Measurements from ENCODE around the gene ELOB. TPM values are rescaled to one million over a fixed set of nuclear protein-coding genes. Genes with fewer than 3 reads are reported as not detected.

The ELOB gene
- total and polyA plus RNA-seq, 10 of the 15 experiments (the other 5 are each of a cell fraction or from before 2014, with no cell fraction given) = 86.9 to 823 (median 263) TPM

- SMC1A ChIA-PET (ENCODE audit: uncharacterized antibody, unreplicated experiment) = no interaction called here
- no peak for ATAC-seq
- CTCF ChIA-PET = no interaction called here
- POLR2A ChIA-PET = no interaction called here
- RAD21 ChIA-PET (ENCODE audit: unreplicated experiment) = no interaction called here
- Histone ChIP-seq H3K9me3 (replicated peaks; ENCODE audit: control insufficient read depth, insufficient read depth, low read length) (peaks cover 2% of the 10 kb centered on the region; the same call in 1 of the 3 replicates), H3K4me2 (ENCODE audit: control insufficient read depth, insufficient read depth) (no peak overlapping the region), H3K27ac (ENCODE audit: control insufficient read depth, insufficient read depth) (no peak overlapping the region), H3K27me3 (replicated peaks in 1 of 2; ENCODE audit: control insufficient read depth in 2 of 2, insufficient read depth in 2 of 2, low read length in 1 of 2) (no peaks in the 10 kb centered on the region), H3K4me3 (no peak overlapping the region), H2AFZ (ENCODE audit: control insufficient read depth, low read depth, low read length) (no peak overlapping the region), H4K20me1 (ENCODE audit: control insufficient read depth, insufficient read depth) (peaks cover 10% of the 10 kb centered on the region; the same call in 1 of the 2 replicates), H3K4me1 (ENCODE audit: control insufficient read depth, insufficient read depth, low read length) (peaks cover under 1% of the 10 kb centered on the region; the same call in 1 of the 2 replicates), H3K79me2 (ENCODE audit: control insufficient read depth, insufficient read depth, low read length) (peaks cover 50% of the 10 kb centered on the region), H3K9ac (ENCODE audit: control insufficient read depth, insufficient read depth, low read length) (no peak overlapping the region), H3K36me3 (ENCODE audit: control insufficient read depth in 2 of 2, insufficient read depth in 2 of 2, low read length in 1 of 2) (peaks cover 67 to 86% of the 10 kb centered on the region in 2 experiments)
- FAIRE-seq = no peak
- intact Hi-C loops (cut with micrococcal nuclease; ENCODE audit: unreplicated experiment) (no loop called here), in situ Hi-C loops (cut with MboI) (no loop called here)
- WGBS (ENCODE audit: insufficient coverage, insufficient replicate concordance, low lambda C conversion rate, missing lambda C conversion rate) = 92% methylated on average over 10 of the region's 10 CpGs
- no peak for DNase-seq (ENCODE audit: low read depth, low spot score)
- TF ChIP-seq BRCA1 (IDR thresholded peaks at IDR 0.05; ENCODE audit: low read depth, low read length) (no peak), MEF2A (IDR thresholded peaks at IDR 0.05; ENCODE audit: insufficient read depth, low read depth, low read length) (no peak), POLR2A (IDR thresholded peaks at IDR 0.05; ENCODE audit: low read depth, low read length) (no peak), TBL1XR1 (IDR thresholded peaks at IDR 0.05; ENCODE audit: low read depth, low read length) (no peak), ZZZ3 (IDR thresholded peaks at IDR 0.05; ENCODE audit: control insufficient read depth, insufficient read length, low read depth) (no peak), SMAD1 (IDR thresholded peaks at IDR 0.05; ENCODE audit: low read depth, partially characterized antibody) (no peak), PML (IDR thresholded peaks at IDR 0.05; ENCODE audit: low read length) (no peak), CEBPB (IDR thresholded peaks at IDR 0.05; ENCODE audit: borderline replicate concordance in 1 of 2, low read depth in 2 of 2, low read length in 2 of 2) (no peak), MYB (IDR thresholded peaks at IDR 0.05; ENCODE audit: borderline replicate concordance, low read depth, low read length) (no peak), SREBF1 (IDR thresholded peaks at IDR 0.05; ENCODE audit: low read length) (no peak), ZBTB4 (CRISPR knock-in tag; IDR thresholded peaks at IDR 0.05) (no peak), DPF2 (IDR thresholded peaks at IDR 0.05) (no peak), LARP7 (IDR thresholded peaks at IDR 0.05) (no peak), RB1 (IDR thresholded peaks at IDR 0.05; ENCODE audit: borderline replicate concordance) (no peak), NFXL1 (IDR thresholded peaks at IDR 0.05; ENCODE audit: borderline replicate concordance) (no peak), IKZF1 (conservative IDR thresholded peaks at IDR 0.05) (no peak), ZNF622 (IDR thresholded peaks at IDR 0.05) (no peak), USF1 (IDR thresholded peaks at IDR 0.05; ENCODE audit: borderline replicate concordance, extremely low read length, insufficient read depth, low read depth, low read length) (no peak), POU2F2 (IDR thresholded peaks at IDR 0.05; ENCODE audit: borderline replicate concordance, low read depth, low read length) (no peak)
- TF ChIP-seq, protein P1, sequence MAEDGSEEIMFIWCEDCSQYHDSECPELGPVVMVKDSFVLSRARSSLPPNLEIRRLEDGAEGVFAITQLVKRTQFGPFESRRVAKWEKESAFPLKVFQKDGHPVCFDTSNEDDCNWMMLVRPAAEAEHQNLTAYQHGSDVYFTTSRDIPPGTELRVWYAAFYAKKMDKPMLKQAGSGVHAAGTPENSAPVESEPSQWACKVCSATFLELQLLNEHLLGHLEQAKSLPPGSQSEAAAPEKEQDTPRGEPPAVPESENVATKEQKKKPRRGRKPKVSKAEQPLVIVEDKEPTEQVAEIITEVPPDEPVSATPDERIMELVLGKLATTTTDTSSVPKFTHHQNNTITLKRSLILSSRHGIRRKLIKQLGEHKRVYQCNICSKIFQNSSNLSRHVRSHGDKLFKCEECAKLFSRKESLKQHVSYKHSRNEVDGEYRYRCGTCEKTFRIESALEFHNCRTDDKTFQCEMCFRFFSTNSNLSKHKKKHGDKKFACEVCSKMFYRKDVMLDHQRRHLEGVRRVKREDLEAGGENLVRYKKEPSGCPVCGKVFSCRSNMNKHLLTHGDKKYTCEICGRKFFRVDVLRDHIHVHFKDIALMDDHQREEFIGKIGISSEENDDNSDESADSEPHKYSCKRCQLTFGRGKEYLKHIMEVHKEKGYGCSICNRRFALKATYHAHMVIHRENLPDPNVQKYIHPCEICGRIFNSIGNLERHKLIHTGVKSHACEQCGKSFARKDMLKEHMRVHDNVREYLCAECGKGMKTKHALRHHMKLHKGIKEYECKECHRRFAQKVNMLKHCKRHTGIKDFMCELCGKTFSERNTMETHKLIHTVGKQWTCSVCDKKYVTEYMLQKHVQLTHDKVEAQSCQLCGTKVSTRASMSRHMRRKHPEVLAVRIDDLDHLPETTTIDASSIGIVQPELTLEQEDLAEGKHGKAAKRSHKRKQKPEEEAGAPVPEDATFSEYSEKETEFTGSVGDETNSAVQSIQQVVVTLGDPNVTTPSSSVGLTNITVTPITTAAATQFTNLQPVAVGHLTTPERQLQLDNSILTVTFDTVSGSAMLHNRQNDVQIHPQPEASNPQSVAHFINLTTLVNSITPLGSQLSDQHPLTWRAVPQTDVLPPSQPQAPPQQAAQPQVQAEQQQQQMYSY (CRISPR knock-in tag; IDR thresholded peaks at IDR 0.05) = no peak
- no TSS peak for BruUV-seq (replicated peaks)
Measured at GRCh38 chr16:2761472-2761871, 15.6 kb downstream of the ELOB start.
